Activated gamma-delta T cell treated with Interleukin-2 at 50 U/mL for 16 hours (primary cell): ENCODE data around the gene OCA2.
"Not testable (repeated sequence)": the region's sequence is repeated elsewhere in the genome, so short reads cannot be mapped to it uniquely, and the experiment has no call there.

ENCODE experiments used
- DNase-seq: peaks from one replicate; pipeline ENCODE4 v3.0.0-alpha.2; 2020

OCA2 gene

GRCh38 chr15:28098766-28099554 lies at the start of gene OCA2:
Gene OCA2 (minus strand): TSS chr15:28099315. CDS start chr15:28081874, 17,441 bp downstream.
- DNase-seq, result peak; percentile 51

- no peak for DNase-seq
Observed at GRCh38 chr15:28147801-28148200, 48.7 kb upstream of the OCA2 start.

- not testable (repeated sequence) for DNase-seq
Observed at GRCh38 chr15:28145419-28145818, 46.3 kb upstream of the OCA2 start.

GRCh38 chr15:28140062-28140461 lies 40.9 kb upstream of the OCA2 start:
- no peak for DNase-seq

GRCh38 chr15:28137408-28138039 lies 38.4 kb upstream of the OCA2 start:
- not testable (repeated sequence) for DNase-seq

GRCh38 chr15:28136236-28136904 lies 37.3 kb upstream of the OCA2 start:
- DNase-seq, result peak; percentile 30

- no peak for DNase-seq
Observed at GRCh38 chr15:28133281-28133680, 34.2 kb upstream of the OCA2 start.

- no peak for DNase-seq
Observed at GRCh38 chr15:28132524-28133275, 33.6 kb upstream of the OCA2 start.

GRCh38 chr15:28131946-28132345 lies 32.8 kb upstream of the OCA2 start:
- DNase-seq, result no peak

- DNase-seq, result no peak
Observed at GRCh38 chr15:28131400-28131799, 32.3 kb upstream of the OCA2 start.

GRCh38 chr15:28130651-28131050 lies 31.5 kb upstream of the OCA2 start:
- DNase-seq, result no peak

GRCh38 chr15:28129231-28129848 lies 30.2 kb upstream of the OCA2 start:
- no peak for DNase-seq

GRCh38 chr15:28128031-28128430 lies 28.9 kb upstream of the OCA2 start:
- DNase-seq, result no peak

GRCh38 chr15:28127036-28127435 lies 27.9 kb upstream of the OCA2 start:
- no peak for DNase-seq

GRCh38 chr15:28125673-28126651 lies 26.8 kb upstream of the OCA2 start:
- no peak for DNase-seq

- DNase-seq, result no peak
Observed at GRCh38 chr15:28124841-28125240, 25.7 kb upstream of the OCA2 start.

GRCh38 chr15:28123408-28124023 lies 24.4 kb upstream of the OCA2 start:
- peak; percentile 45 for DNase-seq

- no peak for DNase-seq
Observed at GRCh38 chr15:28122038-28122949, 23.2 kb upstream of the OCA2 start.

GRCh38 chr15:28121577-28121976 lies 22.5 kb upstream of the OCA2 start:
- not testable (repeated sequence) for DNase-seq

GRCh38 chr15:28120359-28120640 lies 21.2 kb upstream of the OCA2 start:
- no peak for DNase-seq
